ENCODE results near the gene CISH.

Gene CISH

GRCh38 chr3:50611464-50612233 is at the start of gene CISH:
TSS of gene CISH (minus strand) at chr3:50611774. CDS start at chr3:50611650, 124 bp downstream.
- DNase-seq = peak; percentile 82

GRCh38 chr3:50660386-50660785 is 48.8 kb upstream of the CISH start:
- DNase-seq = no peak

GRCh38 chr3:50658831-50659230 is 47.3 kb upstream of the CISH start:
- DNase-seq = no peak

- DNase-seq = no peak
Measured at GRCh38 chr3:50658416-50658815, 46.8 kb upstream of the CISH start.

- DNase-seq = no peak
Measured at GRCh38 chr3:50657816-50658215, 46.2 kb upstream of the CISH start.

GRCh38 chr3:50657407-50657806 is 45.8 kb upstream of the CISH start:
- no peak for DNase-seq

GRCh38 chr3:50656417-50657195 is 45.0 kb upstream of the CISH start:
- no peak for DNase-seq

- no peak for DNase-seq
Measured at GRCh38 chr3:50655009-50655830, 43.6 kb upstream of the CISH start.

GRCh38 chr3:50653937-50654595 is 42.5 kb upstream of the CISH start:
- DNase-seq = no peak

- DNase-seq = no peak
Measured at GRCh38 chr3:50652709-50653108, 41.1 kb upstream of the CISH start.

- no peak for DNase-seq
Measured at GRCh38 chr3:50651920-50652529, 40.5 kb upstream of the CISH start.

GRCh38 chr3:50651445-50651844 is 39.9 kb upstream of the CISH start:
- DNase-seq = no peak

- no peak for DNase-seq
Measured at GRCh38 chr3:50650018-50650417, 38.4 kb upstream of the CISH start.

GRCh38 chr3:50649451-50649931 is 37.9 kb upstream of the CISH start:
- DNase-seq = no peak

GRCh38 chr3:50648944-50649343 is 37.4 kb upstream of the CISH start:
- DNase-seq = no peak

- no peak for DNase-seq
Measured at GRCh38 chr3:50648313-50648712, 36.7 kb upstream of the CISH start.

- no peak for DNase-seq
Measured at GRCh38 chr3:50645378-50645777, 33.8 kb upstream of the CISH start.

- no peak for DNase-seq
Measured at GRCh38 chr3:50644561-50644960, 33.0 kb upstream of the CISH start.

GRCh38 chr3:50642382-50642781 is 30.8 kb upstream of the CISH start:
- DNase-seq = no peak

GRCh38 chr3:50639055-50639494 is 27.5 kb upstream of the CISH start:
- DNase-seq = no peak

- DNase-seq = no peak
Measured at GRCh38 chr3:50637945-50638344, 26.4 kb upstream of the CISH start.

- no peak for DNase-seq
Measured at GRCh38 chr3:50637011-50637410, 25.4 kb upstream of the CISH start.

Data from DMS79 (cell line).